HUES48 (cell line): ENCODE results near the gene S100A1.
"Not testable (repeated sequence)": the region's sequence is repeated elsewhere in the genome, so short reads cannot be mapped to it uniquely, and the experiment has no call there.

ENCODE experiments used
- H3K27ac ChIP-seq: one replicate; pipeline ENCODE4 v1.7.0; 2013; ENCODE audit warnings: low read depth, low read length, inconsistent platforms
- H3K27me3 ChIP-seq: 2 replicates; pipeline ENCODE4 v1.6.1; 2013; ENCODE audit warnings: mild to moderate bottlenecking, low read length; ENCODE audit not compliant: control insufficient read depth, insufficient read depth
- H3K36me3 ChIP-seq: 2 replicates; pipeline ENCODE4 v1.6.1; 2013; ENCODE audit warnings: low read length; ENCODE audit not compliant: control insufficient read depth, insufficient read depth
- H3K4me1 ChIP-seq: 2 replicates; pipeline ENCODE4 v1.6.1; 2013; ENCODE audit warnings: mild to moderate bottlenecking, low read length; ENCODE audit not compliant: control insufficient read depth, insufficient read depth
- H3K4me3 ChIP-seq: 2 replicates; pipeline ENCODE4 v1.5.1; 2013; ENCODE audit warnings: mild to moderate bottlenecking, low read depth, low read length
- H3K9ac ChIP-seq: 2 replicates; pipeline ENCODE4 v1.6.1; 2013; ENCODE audit warnings: mild to moderate bottlenecking, low read depth, low read length, moderate library complexity
- H3K9me3 ChIP-seq: 2 replicates; pipeline ENCODE4 v1.6.1; 2013; ENCODE audit warnings: low read length; ENCODE audit not compliant: control insufficient read depth, insufficient read depth

Gene S100A1

DNA sequence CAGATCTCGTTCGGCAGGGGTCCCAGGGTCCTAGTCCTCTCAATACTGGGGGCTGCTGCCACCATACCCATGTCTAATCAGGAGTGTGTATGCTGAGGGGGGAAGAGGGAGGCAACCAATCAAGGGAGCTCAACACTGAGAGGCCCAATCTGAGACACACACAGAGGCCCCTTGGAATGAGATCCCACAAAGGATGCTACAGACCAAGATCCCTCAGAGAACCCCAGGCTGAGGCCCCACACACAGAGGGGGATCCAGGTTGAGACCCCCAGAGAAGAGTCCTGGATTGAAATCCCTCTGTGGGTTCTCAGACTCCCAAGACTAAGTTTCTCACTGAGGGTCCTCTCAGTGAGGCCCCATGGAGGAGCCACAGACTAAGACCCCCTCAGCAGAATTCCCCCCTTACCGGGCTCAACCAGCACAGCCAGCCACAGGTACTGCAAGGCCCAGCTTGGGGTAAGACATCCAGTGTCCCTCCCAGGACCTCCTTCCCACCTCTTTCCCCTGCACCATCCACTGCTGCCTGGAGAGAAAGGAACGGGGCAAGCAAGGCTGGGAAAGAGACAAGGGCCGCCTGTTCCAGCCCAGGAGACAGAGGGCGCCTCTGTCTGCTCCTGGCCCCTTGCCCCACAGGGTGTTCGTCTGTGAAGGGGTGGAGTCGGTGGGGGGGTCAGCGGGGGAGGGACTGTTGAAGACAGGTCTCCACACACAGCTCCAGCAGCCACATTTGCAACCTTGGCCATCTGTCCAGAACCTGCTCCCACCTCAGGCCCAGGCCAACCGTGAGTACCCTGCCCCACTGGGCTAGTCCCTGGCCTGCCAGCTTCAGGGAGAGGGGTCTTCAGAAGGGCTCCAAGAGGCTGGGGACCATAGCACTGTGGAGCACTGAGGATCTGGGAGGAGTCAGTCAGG, at the start of gene S100A1:
Gene S100A1, plus strand, starts transcription at position 720 of the 912 bp plus-strand sequence. CDS start 2,088 bp downstream, outside the sequence.
- Histone ChIP-seq H3K36me3 (peaks cover 5% of the 10 kb centered on the region; the same call in 1 of the 2 replicates), H3K27ac (peak within 1 kb of the TSS; percentile 84), H3K27me3 (no peaks in the 10 kb centered on the region), H3K4me1 (peaks cover 23% of the 10 kb centered on the region), H3K9ac (peak within 1 kb of the TSS; percentile 58), H3K9me3 (no peaks in the 10 kb centered on the region), H3K4me3 (peak within 1 kb of the TSS; percentile 73)

DNA sequence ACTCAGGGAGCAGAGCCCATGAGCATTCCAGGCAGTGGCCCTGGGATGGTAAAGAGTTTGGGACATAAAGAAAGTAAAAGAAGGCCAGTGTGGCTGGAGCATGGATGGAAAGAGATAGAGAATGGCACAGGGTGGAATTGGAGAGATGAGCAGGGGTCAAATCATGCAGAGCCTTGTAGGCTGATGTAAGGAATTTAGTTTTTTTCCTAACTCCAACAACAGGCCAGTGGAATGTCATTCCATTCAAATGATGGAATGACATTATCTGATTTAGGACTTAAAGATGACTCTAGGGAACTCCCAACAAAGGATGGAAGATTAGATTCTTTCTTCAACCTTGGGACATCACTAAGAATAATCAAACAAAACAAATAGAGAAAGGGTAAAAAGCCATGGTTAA, 49.7 kb upstream of the S100A1 start:
- Histone ChIP-seq H3K4me1 (no peaks in the 10 kb centered on the region), H3K9me3 (no peaks in the 10 kb centered on the region), H3K4me3 (no peak overlapping the region), H3K27me3 (no peaks in the 10 kb centered on the region), H3K27ac (peak overlapping the region; percentile 34), H3K36me3 (no peaks in the 10 kb centered on the region), H3K9ac (no peak overlapping the region)

DNA sequence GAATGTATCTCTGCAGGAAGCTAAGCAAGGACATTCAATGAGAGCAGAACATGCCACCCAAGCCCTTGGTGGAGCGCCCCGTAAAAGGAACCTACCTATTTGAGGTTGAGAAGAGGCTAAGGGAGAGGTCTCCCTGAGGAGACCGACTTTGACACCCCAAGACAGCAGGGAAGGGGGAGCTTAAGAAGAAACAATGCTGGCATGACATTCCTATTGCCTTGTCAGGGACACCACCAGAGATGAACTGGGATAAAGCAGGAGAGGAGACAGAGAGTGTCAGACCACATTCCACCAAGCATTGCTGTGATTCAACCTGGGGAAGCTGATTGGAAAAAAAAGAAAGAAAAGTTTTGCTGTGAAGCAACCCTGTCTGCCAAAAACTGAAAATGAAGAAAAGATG, 49.3 kb upstream of the S100A1 start:
- Histone ChIP-seq H3K27ac (peak overlapping the region; percentile 34), H3K27me3 (no peaks in the 10 kb centered on the region), H3K9me3 (no peaks in the 10 kb centered on the region), H3K36me3 (no peaks in the 10 kb centered on the region), H3K4me3 (no peak overlapping the region), H3K4me1 (no peaks in the 10 kb centered on the region), H3K9ac (no peak overlapping the region)

GRCh38 chr1:153582836-153583235, 45.4 kb upstream of the S100A1 start:
- not testable (repeated sequence) for H3K36me3 ChIP-seq, H3K9me3 ChIP-seq, H3K4me3 ChIP-seq, H3K4me1 ChIP-seq, H3K27me3 ChIP-seq, H3K9ac ChIP-seq, H3K27ac ChIP-seq

GRCh38 chr1:153583514-153583913, 44.7 kb upstream of the S100A1 start:
- H3K27ac ChIP-seq, H3K9me3 ChIP-seq, H3K27me3 ChIP-seq, H3K36me3 ChIP-seq, H3K4me3 ChIP-seq, H3K4me1 ChIP-seq, H3K9ac ChIP-seq: not testable (repeated sequence)

DNA sequence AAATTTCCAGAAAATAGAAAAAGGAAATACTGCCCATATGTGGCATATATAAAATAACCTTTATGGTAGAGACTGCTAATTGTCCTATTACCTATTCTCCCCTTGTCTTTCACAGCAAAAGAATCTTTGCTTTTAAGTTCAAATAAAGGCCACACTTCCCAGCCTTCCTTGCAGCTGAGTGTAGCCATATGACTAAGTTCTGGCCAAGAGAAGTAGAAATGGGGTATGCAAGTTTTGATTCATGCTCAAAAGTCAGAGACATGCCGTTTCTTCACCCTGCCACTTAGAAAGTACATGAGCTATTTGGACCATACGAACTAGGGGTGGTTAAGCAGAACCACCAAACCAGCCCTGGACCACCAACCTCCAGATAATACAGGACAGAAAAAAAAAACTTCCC, 44.3 kb upstream of the S100A1 start:
- Histone ChIP-seq H3K36me3 (no peaks in the 10 kb centered on the region), H3K27me3 (no peaks in the 10 kb centered on the region), H3K27ac (no peak overlapping the region), H3K4me1 (no peaks in the 10 kb centered on the region), H3K4me3 (no peak overlapping the region), H3K9ac (no peak overlapping the region), H3K9me3 (no peaks in the 10 kb centered on the region)

- Histone ChIP-seq H3K9ac (no peak overlapping the region), H3K9me3 (no peaks in the 10 kb centered on the region), H3K27ac (no peak overlapping the region), H3K27me3 (no peaks in the 10 kb centered on the region), H3K4me1 (no peaks in the 10 kb centered on the region), H3K36me3 (no peaks in the 10 kb centered on the region), H3K4me3 (no peak overlapping the region)
Measured at GRCh38 chr1:153585006-153585405, 43.2 kb upstream of the S100A1 start.

GRCh38 chr1:153586347-153586746, 41.9 kb upstream of the S100A1 start:
- no peaks in the 10 kb centered on the region for H3K27me3 ChIP-seq
- no peak overlapping the region for H3K4me3 ChIP-seq
- H3K36me3 ChIP-seq, result no peaks in the 10 kb centered on the region
- H3K9ac ChIP-seq, result no peak overlapping the region
- no peaks in the 10 kb centered on the region for H3K4me1 ChIP-seq
- no peak overlapping the region for H3K27ac ChIP-seq
- no peaks in the 10 kb centered on the region for H3K9me3 ChIP-seq

DNA sequence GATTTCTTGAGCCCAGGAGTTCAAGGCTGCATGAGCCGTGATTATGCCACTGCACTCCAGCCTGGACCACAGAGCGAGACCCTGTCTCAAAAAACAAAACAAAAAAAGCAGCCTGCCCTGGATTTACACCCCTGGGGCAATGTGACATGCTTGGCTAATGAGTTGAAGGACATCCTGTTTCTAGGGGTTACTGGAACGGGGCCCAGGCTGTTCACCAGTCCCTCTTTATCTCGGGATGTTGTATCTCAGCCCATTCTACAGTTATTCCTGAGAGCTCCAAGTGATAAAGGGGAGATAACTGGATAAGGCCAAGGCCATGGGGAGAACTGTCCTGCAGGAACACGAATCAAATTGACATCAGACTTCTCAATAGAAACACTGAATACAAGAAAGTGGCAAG, 40.9 kb upstream of the S100A1 start:
- H3K9me3 ChIP-seq, result no peaks in the 10 kb centered on the region
- H3K4me3 ChIP-seq, result no peak overlapping the region
- H3K27me3 ChIP-seq, result no peaks in the 10 kb centered on the region
- no peaks in the 10 kb centered on the region for H3K4me1 ChIP-seq
- H3K36me3 ChIP-seq, result no peaks in the 10 kb centered on the region
- H3K9ac ChIP-seq, result no peak overlapping the region
- H3K27ac ChIP-seq, result no peak overlapping the region

GRCh38 chr1:153588033-153588432, 40.2 kb upstream of the S100A1 start:
- not testable (repeated sequence) for H3K9me3 ChIP-seq, H3K4me1 ChIP-seq, H3K27me3 ChIP-seq, H3K36me3 ChIP-seq, H3K9ac ChIP-seq, H3K27ac ChIP-seq, H3K4me3 ChIP-seq

DNA sequence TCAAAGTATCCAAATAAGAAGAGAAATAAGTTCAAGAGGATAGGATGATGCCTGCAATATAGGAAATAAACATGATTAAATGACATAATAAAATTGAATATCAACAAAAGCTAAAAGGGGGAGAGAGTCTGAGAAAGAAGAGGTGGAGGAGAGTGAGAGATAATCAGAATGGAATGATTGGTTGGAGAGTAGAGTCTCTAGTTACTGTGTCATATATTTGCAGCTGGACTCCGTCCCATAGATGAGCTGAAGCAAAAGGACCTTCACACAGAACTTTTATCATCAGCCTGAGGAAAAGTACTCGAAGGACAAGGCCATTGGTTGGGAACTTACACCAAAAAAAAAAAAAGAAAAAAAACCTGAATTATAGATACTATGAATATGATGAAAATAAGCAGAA, 39.8 kb upstream of the S100A1 start:
- Histone ChIP-seq H3K27me3 (no peaks in the 10 kb centered on the region), H3K4me1 (no peaks in the 10 kb centered on the region), H3K9me3 (no peaks in the 10 kb centered on the region), H3K9ac (no peak overlapping the region), H3K27ac (no peak overlapping the region), H3K36me3 (no peaks in the 10 kb centered on the region), H3K4me3 (no peak overlapping the region)
